OCI-LY3 (cell line): ENCODE data around the gene KLHL1.

Experiments used
- CTCF ChIP-seq: fragments of 200-600, 300-600 bp; sonication (generic); IDR thresholded peaks from 2 replicates; pipeline ENCODE4 v1.5.1; 2014; ENCODE audit warnings: antibody characterized with exemption, low read length, low read depth
- EZH2phosphoT487 ChIP-seq: fragments of 200-600 bp; shearing (Covaris generic); IDR thresholded peaks from 2 replicates; pipeline ENCODE4 v1.6.1; 2018; ENCODE audit warnings: antibody characterized with exemption, mixed run types, low read depth

GRCh38 chr13:69677343-69677742 lies 430.9 kb downstream of the KLHL1 start:
- TF ChIP-seq CTCF (no peak), EZH2phosphoT487 (no peak)
